Upper lobe of left lung (tissue), 4 donors: Measurements from ENCODE around the gene LMOD3.

Source experiments
- CTCF ChIP-seq, 6 experiments: fragments of 450-650 bp in 4 of 6; fragments of 200-600 bp in 2 of 6; sonication (generic) in 2 of 6; IDR thresholded peaks; one replicate each; pipeline ENCODE4 v1.5.1; 2016 to 2019; ENCODE audit warnings: antibody characterized with exemption in 6 of 6
- EP300 ChIP-seq, 4 donors: sonication (generic); formaldehyde crosslinking; IDR thresholded peaks; one replicate each; pipeline ENCODE4 v1.5.1; 2017; ENCODE audit warnings: antibody characterized with exemption in 4 of 4, control low read depth in 2 of 4
- POLR2A ChIP-seq, 4 donors: fragments of 450-650 bp; IDR thresholded peaks; one replicate each; pipeline ENCODE4 v1.5.1; 2016 to 2017; ENCODE audit warnings: antibody characterized with exemption in 4 of 4, mild to moderate bottlenecking in 2 of 4

- TF ChIP-seq CTCF (IDR thresholded peaks at IDR 0.05) (no peak), POLR2A (IDR thresholded peaks at IDR 0.05) (no peak), EP300 (IDR thresholded peaks at IDR 0.05) (no peak)
These were observed 445 bp downstream of the LMOD3 start for GRCh38 chr3:69121950-69122349.
